DMS 273 (cell line): Measurements from ENCODE around the gene KIAA1671.

Experiments used
- DNase-seq: peaks from one replicate; lab custom pipeline; 2025; ENCODE audit not compliant: unreplicated experiment; lab: John Stamatoyannopoulos, UW

The KIAA1671 gene

GRCh38 chr22:25084405-25085107, 132.0 kb downstream of the KIAA1671 start:
- no peak for DNase-seq

GRCh38 chr22:25085156-25085555, 132.6 kb downstream of the KIAA1671 start:
- DNase-seq: peak; percentile 6

DNA sequence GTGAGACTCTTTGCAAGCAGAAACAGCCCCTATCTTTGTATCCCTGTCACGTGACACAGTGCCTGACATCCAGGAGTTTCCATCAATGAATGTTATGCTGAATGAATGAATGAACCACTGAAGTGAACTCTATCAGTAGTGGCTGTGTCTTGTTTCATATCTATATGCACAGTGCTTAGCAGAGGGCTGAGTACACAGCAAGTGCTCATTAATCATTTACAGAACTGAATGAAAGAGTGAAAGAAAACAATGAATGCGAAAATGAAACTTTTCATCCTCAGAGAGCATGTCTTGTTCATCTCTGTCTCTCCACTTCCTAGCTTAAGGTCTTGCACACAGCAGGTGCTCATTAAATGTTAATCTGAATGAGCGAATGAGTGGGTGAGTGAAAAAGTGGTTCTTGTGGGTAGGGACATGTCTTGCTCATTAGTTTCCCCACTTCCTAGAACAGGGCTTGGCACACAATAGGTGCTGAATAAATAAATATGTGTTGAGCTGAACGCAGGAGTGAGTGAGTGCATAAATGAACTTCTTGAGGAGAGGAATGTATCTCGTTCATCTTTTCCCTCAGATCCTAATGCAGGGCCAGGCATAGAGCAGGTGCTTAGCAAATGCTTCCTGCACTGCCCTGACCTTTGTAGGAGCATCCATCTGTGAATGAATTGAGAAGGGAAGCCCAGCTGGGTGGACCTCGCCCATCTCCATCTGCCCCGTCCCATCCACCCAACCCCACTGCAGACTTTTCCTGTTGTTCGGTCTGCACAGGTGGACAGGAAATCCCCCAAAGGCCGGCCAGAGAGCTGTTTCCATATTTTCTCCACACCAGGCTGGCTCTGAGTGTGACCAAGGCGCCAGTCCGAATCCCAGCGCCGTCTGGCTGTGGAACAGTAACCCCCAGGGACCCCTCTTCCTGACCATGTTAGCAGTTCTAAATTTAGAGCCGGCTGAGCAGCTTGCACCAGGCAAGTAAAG, 133.7 kb downstream of the KIAA1671 start:
- peak; percentile 70 for DNase-seq

GRCh38 chr22:25086902-25087282, 134.4 kb downstream of the KIAA1671 start:
- DNase-seq: no peak

DNA sequence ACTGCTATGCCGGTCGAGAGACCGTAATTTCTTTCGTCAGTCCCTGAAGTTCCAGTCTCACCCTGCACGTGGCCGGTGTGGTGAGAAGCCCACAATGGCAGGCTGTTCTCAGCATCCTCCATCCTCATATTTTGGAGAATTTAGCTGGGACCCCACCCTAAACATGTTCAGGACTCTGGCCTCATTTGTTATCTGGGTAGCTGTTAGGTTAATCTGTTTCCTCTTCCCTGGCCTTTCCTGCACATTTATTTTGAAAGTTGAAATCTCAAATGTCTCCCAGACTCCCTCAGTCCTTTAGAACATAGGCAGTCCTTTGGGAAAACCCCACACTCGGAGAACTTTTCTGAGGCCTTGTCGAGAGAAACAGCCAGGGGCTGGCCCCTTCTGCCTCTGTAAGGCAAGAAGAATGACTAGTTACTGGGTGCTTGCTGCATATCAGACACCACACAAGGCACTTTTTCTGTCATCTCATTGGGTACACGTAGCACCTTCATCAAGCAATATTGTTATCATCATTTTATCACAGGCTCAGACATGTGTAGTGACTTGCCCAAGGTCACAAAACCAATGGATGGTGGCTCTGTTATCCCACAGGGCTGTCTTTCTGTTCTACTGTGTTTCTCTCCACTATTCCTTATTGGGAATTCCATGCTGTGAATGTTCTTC, 137.8 kb downstream of the KIAA1671 start:
- DNase-seq: no peak

DNA sequence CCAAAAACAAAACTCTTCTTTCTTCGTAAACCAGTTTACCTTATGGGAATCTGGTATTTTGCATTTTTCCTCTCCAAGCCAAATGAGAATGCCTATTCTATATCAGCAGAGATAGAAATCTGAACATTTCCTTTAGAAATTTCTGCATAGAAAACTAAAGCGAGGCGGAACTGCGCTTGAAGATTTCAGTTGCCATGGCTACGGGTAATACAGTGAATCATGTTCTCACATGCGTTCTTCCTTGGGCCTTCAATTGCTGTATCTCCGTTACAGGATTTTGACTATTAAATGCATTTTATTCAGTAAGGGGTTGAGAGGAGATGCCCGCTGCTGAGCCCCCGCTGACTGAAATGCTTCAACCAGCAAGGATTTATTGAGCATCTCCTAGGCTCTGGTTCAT, 138.9 kb downstream of the KIAA1671 start:
- no peak for DNase-seq

- no peak for DNase-seq
Measured at GRCh38 chr22:25092119-25092518, 139.6 kb downstream of the KIAA1671 start.

DNA sequence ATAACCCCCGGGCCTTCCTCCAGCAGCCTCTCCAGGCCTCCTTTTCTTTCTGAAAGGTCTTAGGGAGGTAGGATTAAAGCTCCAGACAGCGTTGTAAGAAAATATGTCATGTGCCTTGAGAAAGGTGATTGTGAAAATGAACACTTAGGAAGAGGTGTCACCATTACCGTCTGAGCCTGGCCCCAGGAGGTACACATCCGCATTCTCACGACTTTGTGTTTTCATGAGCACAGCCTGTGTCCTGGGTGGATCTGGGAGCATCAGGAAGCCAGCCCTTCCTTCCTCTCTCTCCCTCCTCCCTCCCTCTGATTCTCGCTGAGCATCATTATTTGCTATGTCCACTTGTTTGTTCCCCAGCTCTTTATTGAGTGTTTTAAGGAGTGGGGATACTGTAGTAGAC, 142.1 kb downstream of the KIAA1671 start:
- no peak for DNase-seq

DNA sequence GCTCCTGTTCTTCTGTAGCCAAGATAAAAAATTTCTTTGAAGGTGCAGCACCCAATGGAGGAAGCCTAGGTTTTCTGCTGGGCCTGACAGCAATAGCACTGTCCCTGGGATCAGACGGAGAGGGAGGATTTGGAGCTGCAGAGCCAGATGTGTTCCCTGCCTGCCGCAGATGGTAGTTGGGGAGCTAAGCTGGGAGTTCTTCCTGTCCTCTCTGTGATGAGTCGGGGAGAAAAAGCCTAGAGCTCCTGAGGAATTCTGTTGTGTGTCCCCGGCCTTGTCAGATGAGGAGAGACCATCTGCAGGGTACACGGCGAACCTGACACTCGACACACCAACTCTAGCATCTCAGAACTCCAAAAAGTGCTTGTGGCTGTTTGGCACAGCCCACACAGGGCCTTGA, 143.4 kb downstream of the KIAA1671 start:
- DNase-seq: no peak

DNA sequence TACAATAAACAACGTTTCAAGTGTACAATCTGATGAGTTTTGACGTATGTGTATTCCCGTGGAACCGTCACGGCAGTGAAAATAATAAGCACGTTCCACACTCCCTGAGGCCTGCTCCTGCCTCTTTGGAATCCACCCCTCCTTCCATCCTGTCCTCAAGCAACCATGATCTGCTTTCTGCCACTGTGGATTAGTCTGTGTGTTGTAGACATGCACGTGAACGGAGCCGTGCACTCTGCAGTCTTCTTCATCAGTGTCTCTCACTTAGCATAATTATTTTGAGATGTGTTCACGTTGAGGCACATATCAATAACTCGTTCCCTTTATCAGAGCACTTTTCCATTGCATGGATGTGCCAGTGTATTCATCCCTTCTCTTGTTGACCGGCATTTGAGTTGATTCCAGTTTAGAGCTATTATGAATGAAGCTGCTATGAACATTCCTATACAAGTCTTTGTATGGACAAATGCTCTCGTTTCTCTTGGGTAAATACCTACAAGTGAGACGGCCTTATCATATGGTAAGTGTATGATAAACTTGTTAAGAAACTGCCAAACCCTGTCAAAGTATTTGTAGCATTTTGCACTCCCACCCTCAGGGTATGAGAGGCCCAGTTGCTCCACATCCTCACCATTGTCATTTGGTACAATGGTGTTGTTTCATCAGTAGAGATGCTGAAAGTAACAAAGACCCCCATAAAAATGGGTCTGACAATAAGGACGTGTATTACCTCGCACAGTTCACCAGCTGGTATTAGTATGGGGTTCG, 144.3 kb downstream of the KIAA1671 start:
- no peak for DNase-seq

DNA sequence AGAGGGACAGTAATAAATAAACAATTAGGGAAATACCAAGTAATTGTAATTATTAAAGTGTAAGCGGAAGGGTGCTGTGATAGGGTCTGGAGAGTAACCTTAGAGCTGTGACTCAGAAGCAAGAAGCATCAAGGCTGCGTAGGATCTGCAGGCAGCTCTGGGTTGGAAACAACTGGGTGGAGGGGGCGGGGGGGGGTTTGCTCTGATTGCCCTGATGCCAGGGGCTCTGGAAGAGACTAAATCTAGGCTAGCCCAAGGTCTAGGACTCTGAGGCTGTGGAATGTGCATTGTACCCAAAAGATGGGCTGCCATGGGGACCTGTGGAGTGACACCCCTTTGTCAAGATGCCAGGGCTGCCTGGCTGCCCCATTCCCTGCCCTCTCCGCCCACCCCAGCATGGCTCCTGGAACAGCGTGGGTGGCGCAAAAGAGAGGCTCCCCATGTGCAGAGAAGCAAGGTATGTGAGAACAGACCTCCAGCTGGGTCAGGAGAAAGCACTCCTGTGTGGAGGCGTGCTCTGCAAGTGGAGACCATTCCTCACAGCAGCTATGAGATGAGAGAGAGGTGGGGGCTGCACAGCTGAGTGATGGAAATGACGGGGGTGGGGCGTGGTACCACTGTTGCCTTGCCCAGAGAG, 146.0 kb downstream of the KIAA1671 start:
- no peak for DNase-seq

DNA sequence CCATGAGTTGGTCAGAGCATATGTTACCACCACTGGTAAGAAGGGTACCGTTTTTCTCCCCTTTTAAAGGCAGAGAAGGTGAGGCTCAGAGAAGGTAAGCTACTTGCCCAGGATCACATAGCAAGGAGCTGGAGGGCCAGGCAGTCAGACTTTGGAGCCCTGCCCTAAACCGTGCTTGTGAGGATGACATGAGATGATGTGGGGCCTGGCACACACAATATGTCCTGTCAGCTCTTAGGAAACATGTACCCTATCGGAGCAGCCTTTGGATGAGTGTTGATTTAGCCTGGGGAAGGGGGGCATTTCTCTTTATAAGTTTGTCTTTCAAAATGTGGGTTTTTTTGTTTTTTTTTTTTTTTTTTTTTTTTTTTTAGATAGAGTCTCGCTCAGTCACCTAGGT, 146.7 kb downstream of the KIAA1671 start:
- no peak for DNase-seq

- DNase-seq: no peak
Measured at GRCh38 chr22:25100402-25100801, 147.9 kb downstream of the KIAA1671 start.

DNA sequence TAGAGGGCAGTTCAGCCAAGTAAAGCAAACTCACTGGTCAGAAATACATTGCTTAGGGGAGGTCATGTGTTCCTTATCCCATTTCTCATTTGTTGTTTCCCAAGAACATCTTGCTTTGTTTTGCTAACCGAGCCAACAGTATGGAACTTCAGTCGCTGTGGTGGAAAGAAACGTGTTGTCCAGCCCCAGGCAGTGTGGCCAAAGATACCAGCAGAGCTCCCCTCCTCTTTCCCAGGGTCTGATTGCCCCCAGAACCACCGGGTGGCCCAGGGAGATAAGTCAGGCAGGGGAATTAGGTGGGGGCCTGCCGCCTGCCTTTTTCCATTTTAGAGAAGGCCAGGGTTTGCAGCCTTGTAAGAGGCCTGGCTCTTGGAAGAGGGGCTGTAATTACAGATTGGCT, 148.4 kb downstream of the KIAA1671 start:
- DNase-seq: peak; percentile 11

GRCh38 chr22:25101501-25101900, 149.0 kb downstream of the KIAA1671 start:
- no peak for DNase-seq

DNA sequence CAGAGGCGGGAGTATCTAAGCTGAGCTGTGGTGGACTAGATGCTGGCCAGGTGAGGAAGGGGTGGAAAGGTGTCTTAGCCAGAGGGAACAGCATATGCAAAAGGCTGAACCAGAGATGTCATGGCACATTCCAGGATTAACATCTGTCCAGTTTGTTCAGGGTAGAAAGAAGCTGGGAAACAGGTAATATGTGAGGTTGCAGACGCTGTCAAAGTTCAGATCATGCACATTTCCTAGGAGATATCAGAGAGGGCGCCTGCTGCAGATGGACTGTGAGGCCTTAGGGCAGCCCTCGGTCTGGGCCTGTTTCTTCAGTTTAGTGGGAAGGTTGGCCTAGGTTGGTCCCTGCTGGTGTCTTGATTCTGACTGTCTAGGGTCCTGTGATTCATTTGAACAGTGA, 149.5 kb downstream of the KIAA1671 start:
- DNase-seq: no peak

DNA sequence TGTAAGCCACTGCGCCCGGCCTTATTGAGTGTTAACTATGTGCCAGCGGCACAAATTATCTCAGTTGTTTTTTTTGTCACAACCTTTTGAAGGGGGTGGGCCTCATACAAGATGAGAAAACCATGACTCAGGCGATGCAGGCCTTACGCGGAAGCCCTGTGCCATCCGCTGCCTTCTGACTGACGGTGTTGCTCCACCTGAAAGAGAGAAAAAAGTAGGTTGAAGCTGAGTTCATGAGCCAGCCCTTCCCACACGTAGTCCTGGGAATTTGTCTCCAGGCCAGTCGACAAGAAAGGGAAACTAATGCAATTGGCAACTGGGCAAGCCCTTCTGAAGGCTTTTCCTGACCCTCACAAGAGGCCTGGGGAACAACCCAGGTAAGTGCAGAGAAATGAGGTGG, 150.2 kb downstream of the KIAA1671 start:
- no peak for DNase-seq

DNA sequence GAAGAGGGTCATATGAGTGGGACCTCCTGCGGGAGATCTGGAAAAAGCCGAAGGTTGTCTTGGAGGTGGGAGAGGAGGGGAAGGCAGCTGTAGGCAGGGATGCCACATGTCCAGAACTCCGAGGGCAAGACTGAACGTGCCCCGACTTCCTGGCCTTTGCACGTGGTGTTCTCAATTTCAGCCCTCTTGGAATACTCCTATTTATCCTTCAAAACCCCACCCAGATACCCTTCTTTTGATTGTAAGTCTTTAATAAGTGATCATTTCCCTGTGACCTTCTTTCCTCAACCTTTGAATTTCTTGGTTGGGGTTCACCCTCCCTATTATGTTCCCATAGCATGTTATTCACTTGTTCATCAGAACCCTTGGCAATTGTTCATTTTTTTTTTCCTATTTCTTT, 151.9 kb downstream of the KIAA1671 start:
- no peak for DNase-seq

GRCh38 chr22:25105817-25106650, 153.5 kb downstream of the KIAA1671 start:
- no peak for DNase-seq
